HEK293T (cell line): ENCODE data around the gene IL32.

Source experiments
- BHLHE40 ChIP-seq: fragments of 450-650 bp; IDR thresholded peaks from 2 replicates; pipeline ENCODE4 v1.6.1; 2016; ENCODE audit warnings: mild to moderate bottlenecking, moderate library complexity, borderline replicate concordance
- CTBP1 ChIP-seq: fragments of 450-650 bp; IDR thresholded peaks from 2 replicates; pipeline ENCODE4 v1.6.1; 2016; ENCODE audit warnings: borderline replicate concordance
- FOXA1 ChIP-seq: fragments of 450-650 bp; IDR thresholded peaks from 2 replicates; pipeline ENCODE4 v1.6.1; 2016; ENCODE audit warnings: mild to moderate bottlenecking
- SUZ12 ChIP-seq: fragments of 450-650 bp; IDR thresholded peaks from 2 replicates; pipeline ENCODE4 v1.6.1; 2016; ENCODE audit warnings: mild to moderate bottlenecking
- TARDBP ChIP-seq: fragments of 450-650 bp; IDR thresholded peaks from 2 replicates; pipeline ENCODE4 v1.6.1; 2016

DNA sequence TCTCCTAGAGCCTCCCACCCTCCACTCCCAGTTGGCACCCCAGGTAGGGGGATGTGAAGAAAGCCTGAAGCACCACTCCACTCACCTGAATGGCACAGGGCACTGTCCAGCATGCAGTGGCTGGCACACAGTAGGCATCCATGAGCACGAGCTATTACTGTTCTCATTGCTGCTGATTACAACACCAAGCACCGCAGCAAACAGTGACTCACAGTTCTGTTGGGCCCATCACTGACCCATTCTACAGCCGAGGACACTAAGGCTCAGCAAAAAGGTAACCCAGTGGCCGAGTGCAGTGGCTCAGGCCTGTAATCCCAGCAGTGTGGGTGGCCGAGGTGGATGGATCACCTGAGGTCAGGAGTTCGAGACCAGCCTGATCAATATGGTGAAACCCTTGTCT lies 30.9 kb downstream of the IL32 start:
- TF ChIP-seq TARDBP = no peak
- no peak for TF ChIP-seq BHLHE40
- no peak for TF ChIP-seq CTBP1
- TF ChIP-seq SUZ12 = no peak
- TF ChIP-seq FOXA1 = no peak
